GM18499 (cell line): ENCODE results near the gene FAIM2.
"Not testable (repeated sequence)": the region's sequence is repeated elsewhere in the genome, so short reads cannot be mapped to it uniquely, and the experiment has no call there.

Experiments
- ATAC-seq: cut with Tn5 transposase; IDR thresholded peaks from one replicate; pipeline ENCODE4 v1.9.1; 2021; ENCODE audit warnings: moderate number of reproducible peaks; ENCODE audit not compliant: insufficient read depth, unreplicated experiment

The FAIM2 gene

DNA sequence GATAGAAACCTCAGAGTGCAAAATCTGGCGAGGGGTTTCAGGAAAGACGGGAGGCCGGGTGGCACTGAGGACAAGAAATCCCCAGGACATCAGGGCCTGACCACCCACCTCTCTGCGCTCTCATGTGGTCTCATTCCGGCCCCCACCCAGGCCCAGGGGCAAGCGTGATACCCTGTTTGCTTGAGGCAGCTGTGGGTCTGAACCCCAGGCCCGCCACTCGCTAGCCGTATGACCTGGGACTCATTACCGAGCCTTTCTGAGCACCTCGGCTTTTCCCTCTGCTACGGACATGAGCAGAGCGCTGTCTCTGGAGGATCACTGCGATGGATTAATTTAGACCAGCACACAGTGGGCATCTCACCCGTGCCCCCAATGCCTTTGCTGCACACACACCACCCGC, 35.3 kb downstream of the FAIM2 start:
- ATAC-seq, result no peak

DNA sequence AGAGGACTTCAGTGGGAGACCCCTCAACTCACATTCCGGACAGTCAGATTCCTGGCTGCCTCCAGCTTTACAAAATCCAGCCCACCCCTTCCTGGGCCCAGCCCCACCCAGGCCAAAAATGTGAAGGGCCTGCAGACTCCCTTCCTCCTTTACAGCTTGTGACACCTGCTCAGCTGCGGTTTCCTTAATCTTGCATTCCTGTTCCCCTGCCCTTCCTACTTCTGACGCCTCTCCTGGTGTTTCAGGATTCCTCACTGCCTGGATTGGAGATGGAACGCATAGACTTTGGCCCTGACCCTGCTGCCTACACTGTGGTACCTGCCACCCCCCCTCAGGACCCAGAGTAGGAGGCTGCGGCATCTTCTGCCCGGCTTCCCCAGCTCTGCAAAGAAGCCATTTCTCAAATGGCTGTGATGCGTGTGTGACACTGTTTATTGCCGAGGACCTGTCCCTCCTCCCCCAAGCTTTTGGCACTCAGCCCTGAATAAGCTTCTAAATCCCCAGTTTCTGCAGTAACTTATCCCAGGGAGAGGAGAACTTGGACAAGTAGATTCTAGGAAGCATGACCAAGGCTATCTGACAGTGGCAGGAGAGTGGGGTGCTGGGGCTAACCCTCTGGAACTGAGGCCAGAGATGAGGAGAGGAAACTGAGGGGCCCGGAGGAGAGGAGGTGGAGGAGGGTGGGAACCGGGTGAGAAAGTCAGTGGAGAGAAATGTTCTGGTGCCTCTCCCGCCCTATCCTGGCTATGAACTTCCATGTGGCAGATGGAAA, 35.9 kb downstream of the FAIM2 start:
- ATAC-seq, result no peak

DNA sequence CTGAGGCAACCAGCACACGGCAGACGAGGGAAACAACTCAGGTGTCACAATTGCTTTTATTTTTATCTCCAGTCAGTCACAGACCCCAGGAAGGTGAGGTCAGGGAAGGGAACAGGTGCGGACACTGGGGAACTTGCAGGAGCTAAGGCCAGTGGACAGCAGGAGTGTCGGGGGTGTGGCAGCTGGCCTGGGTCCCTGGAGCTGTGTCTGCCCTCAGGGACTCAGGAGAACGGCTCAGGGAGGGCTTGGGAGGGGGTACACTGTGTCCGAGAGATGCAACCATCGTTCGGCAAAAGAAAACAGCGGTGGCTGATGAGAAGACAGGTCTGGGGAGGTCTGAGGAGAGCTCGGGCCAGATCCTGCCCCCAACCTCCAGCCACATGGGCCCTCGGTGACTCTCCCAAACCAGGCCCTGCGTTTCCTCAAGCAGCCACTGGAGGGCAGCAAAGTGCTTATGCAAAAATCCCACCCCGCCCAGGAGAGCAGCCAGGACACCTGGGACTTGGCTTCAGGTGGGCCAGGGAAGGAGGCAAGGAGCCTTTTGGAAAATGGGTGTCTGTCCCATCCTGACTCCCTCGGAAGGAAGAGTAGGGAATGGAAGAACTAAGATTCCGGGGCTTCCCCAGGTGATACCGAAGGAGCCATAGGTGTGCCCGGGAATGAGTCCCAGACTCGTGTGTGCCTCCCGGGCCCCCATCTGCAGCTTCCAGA, 36.7 kb downstream of the FAIM2 start:
- ATAC-seq, result no peak

DNA sequence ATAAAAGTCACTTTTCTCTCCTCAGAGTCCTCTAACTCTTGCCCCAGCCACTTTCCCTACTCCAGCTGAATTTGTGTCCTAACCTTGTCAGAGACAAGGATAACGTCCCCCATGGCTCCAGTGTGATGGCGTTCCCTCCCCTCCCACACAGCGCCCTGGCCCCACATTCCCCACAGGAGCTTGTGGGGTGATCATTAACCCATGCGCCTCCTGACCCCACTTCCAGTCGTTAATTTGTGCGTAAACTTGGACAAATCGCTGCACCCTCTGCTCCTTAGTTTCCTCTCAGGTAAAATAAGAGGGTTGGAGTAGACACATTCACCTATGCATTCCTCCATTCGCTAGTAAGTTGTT, 37.9 kb downstream of the FAIM2 start:
- ATAC-seq, result no peak

DNA sequence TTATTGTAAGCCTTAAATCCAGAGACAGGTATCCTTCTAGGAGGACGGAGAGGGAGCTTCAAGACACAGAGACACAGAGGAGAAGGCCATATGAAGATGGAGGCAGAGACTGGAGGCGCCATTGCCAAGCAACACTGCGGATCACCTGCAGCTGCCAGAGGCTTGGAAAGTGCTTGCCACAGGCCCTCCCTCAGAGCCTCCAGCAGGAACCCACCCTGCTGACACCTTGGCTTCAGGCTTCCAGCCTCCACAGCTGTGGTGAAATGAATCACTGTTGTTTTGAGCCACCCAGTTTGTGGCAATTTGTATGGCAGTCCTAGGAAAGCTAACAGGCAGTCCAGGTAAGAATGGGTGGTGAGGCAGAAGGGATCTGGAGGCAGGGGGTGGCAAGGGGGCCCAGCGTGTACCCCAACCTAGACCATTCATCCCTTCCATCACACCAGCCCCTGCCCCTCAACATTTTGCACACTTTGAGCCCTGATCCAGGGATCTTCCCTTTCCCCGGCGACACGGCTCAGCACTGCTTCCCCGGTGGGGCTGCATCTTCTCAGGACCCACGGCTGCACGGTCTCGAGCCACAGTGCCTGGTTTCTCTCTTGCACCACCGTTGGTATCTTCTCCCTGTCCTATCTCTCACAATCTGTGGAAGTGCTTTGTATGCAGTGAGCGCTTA, 38.5 kb downstream of the FAIM2 start:
- no peak for ATAC-seq

DNA sequence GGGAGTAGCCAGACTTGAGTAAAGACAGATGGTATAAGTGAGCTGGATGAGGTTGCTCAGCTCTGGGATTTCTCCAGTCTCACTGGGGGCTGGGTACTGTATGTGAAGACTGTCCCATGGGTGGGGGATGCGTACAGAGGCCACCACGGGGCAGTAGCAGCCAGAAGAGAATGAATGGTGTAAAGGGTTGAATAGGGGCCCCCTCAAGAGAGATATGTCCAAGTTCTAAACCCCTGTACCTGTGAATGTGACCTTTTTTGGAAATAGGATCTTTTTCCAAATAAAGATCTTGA, 39.0 kb downstream of the FAIM2 start:
- no peak for ATAC-seq

DNA sequence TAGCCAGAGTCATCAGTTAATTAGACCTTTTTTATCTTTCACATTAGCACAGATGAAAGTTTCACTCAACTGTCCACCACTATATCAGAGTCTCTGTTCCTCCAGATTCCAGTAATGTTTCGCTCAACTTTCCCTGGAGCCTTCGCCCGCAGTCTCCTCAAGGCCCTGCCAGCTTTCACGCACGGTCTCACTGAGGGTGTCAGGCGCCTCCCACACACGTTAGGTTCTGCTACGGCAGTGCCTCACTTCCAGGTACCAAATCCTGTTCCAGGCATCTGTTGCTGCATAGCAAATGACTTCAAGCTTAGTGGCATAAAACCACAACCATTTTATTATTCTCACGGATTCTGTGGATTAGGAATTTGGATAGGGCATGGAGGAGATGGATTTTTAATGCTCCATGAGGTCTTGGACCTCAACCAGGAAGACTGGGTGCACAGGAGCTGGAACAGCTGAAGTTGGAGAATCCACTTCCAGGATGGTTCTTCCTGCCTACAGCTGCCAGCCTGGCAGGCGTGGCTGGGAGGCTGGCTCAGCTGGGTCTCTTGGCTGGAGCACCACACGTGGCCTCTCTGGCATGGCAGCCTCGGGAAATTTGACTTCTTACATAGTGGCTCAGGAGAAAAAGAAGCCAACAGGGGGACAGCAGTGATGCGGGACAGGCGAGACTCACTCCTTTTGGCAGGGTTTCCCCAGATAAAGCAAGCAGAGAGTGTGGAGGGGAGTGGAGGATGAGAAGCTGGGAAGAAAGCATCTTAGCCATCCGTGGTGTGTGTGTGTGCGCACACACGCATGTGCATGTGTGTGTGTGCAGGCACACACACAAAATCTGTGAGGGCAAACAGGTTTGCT, 39.5 kb downstream of the FAIM2 start:
- ATAC-seq, result no peak

DNA sequence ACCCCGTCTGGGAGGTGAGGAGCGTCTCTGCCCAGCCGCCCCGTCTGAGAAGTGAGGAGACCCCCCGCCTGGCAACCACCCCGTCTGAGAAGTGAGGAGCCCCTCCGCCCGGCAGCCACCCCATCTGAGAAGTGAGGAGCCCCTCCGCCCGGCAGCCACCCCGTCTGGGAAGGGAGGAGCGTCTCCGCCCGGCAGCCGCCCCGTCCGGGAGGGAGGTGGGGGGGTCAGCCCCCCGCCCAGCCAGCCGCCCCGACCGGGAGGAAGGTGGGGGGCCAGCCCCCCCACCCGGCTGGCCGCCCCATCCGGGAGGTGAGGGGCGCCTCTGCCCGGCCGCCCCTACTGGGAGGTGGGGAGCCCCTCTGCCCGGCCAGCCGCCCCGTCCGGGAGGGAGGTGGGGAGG, 42.8 kb downstream of the FAIM2 start:
- ATAC-seq, result not testable (repeated sequence)

DNA sequence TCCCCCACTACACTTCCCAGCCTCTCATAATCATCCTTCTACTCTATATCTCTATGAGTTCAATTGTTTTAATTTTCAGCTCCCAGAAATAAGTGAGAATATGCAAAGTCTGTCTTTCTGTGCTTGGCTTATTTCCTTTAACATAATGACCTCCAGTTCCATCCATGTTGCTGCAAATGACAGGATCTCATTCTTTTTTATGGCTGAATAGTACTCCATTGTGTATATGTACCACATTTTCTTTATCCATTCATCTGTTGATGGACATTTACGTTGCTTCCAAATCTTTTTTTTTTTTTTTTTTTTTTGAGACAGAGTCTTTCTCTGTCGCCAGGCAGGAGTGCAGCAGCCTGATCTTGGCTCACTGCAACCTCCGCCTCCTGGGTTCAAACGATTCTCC, 47.8 kb downstream of the FAIM2 start:
- not testable (repeated sequence) for ATAC-seq

DNA sequence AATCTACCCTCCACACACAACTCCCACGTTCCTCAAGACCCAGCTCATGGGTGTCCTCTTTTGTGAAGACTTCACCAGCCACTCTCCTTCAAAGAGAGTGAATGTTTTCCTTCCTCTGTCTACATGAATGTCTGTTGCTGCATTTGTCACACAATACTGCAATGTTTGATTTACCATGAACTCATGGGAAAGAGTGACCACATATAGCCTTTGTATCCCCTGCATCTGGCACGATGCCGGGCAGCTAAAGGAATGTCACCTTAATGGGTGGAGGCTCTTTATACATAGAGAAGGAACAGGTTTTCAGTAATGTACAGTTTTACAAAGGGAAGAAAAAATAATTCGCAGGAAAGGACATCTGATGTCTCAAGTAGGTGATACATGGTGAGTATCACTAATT, 48.7 kb downstream of the FAIM2 start:
- no peak for ATAC-seq

DNA sequence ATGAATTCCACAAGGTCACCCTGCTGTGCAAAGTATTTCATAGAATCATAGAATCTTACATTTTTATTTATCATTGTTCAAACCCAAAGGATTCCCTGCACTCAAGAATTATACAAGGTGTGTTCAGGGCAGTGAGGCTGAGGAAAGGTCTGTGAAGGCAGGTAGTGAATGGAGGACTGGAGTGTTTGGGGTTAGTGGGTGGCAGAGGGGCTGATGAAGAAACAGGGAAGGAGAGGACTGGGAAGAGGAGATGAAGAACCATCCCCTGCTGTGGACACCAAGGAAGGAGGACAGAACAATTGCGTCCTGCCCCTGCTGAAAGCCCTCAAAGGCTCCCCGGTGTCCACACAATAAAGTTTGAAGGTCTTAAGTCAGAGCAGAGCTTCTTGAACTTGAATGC, 50.0 kb downstream of the FAIM2 start:
- ATAC-seq, result no peak

DNA sequence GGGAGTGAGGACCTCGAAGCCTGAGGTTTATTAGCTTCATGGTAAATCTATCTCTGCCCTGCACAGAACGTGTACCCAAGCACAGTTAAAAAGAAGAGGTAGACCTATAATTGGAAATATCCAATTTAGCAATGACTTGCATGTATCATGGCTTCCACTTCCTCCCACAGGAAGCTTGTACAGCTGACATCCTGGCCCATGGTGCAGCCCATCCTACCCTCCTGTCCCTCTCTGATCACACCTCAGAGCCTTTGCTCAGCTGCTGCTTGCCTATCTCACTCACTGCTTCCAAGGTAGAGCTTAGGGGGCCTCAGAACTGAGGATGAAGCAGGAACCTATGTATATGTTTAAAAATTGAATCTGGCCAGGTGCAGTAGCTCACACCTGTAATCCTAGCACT, 56.5 kb downstream of the FAIM2 start:
- ATAC-seq, result no peak

DNA sequence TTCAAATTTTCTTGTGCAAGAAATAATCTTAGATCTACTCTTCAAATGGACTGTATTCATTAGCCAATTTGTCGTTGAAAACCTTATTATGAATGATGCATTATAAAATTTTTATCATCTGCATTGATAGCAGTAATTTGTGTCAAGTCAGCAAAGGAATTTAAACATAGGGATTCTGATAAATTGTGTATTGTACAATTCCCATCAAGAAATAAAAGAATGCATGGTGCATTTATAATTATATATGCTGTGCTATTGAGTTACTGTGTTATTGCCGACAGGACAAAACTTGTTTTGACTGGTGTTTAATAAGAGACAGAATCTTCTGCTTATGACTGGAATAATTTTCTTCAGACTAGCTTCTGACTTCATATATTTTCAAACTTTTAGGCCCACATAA, 57.7 kb downstream of the FAIM2 start:
- ATAC-seq, result no peak

DNA sequence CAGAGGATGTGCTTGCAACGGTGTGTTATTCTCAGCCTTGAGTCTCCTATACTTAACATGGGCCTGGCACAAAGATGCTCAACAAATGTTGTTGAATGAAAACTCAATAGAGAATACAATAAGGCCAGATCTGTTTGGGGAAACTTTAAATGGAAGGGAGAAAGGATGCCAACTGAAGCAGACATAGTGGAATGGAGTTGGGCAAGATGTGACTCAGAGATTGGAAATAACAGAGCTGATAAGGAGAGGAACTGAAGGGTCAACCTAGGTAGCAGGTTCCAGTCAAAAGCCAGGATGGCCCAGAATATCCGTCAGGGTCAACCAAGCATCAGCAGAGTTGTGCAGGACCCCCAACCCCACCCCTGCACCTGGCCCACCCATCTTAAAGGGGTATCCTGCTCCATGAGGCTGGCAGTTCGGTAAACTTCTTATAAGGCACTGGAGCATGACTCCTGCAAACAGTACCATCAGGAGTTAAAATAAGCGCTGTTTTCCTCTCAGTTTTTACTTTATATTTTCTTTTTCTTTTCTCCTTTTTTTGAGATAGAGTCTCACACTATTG, 59.7 kb downstream of the FAIM2 start:
- ATAC-seq, result no peak

DNA sequence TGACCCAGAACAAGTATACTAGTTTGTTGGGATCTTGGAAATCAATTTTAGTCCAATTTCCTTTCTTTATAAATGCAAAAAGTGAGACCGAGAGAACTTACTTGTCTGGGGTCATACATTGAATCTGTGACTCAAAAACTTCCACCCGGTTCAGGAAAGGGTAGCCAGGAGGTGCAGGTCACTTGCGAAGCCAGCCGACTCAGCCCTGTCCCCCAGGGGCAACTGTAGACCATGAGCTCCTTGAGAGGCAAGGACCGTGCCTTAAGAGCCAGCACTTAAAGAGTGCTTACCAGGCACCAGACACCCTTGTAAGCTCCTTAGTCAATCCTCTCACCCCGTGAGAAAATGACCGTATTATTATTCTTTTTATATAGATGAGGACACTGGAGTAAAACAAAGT, 60.3 kb downstream of the FAIM2 start:
- no peak for ATAC-seq

DNA sequence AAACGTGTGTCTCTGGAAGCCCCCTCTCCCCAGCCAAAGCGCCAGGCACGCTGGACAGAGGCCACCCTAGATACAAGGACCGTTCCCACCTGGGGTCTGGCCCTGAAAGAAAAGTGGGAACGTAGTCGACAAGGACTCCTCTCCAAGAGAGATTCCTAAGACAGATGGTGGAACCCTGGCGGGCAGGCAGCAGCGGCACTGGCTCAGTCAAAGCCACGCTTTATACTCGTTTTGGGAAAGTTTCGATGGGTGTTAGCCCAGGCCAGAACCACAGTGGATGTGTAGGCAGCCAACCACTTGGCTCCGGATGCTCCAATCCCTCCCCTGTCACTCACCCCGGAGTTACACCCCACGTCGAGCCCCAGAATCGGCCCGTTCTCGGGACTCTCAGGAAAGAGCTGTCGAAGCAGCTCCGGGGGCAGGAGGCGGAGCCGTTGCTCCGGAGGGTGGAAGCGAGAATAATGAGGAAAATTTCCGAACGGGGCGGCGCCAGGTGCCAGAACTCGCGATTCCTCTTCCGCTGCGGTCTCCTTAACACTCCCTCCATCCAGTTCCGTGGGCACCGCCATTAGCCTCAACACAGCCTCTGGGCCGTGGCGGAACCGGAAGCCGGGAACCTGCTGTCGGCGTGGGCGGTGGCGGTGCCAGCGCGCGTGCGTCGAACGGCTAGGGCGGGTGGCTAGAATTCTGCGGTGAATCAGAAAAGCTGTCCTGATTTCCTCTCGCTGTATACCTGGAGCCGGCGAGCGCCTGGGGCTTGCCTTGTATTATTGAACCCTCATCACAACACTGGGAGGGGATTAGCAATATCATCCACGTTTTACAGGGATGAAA, 61.0 kb downstream of the FAIM2 start, which contains the start of gene BCDIN3D:
BCDIN3D (minus strand) TSS at position 588 of the 834 bp plus-strand sequence; CDS start at position 569, 19 bp downstream.
- peak; percentile 34 for ATAC-seq

DNA sequence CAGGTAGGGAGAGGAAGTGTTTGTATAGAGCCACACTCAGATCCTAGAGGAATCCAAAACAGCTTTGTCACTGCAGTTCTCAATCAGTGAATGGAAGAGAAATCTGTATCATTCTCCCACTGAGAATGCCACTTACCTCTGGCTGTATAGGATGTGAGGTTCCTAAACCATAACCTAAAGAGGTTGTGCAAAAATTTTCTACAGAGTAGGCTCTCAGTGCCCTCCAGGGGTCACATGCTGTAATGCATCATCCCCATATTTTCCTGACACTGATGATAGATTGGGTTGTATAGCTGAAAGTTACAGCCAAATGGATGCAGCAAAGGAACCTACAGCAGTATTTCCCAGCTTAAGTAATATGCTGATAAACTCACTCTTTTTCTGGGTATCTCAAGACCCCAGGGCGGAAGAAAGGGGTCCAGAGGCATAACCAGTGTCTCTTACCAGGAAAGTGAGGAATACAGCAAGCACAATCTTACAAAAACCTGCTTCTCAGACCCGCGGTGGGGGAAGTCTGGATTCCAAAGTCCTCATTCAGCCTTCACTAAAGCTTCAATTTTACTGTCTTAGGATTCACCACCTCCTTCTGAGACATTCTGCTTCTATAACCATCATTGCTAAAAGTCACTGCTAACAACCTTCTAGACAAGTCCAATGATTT, 64.6 kb downstream of the FAIM2 start:
- ATAC-seq, result no peak

DNA sequence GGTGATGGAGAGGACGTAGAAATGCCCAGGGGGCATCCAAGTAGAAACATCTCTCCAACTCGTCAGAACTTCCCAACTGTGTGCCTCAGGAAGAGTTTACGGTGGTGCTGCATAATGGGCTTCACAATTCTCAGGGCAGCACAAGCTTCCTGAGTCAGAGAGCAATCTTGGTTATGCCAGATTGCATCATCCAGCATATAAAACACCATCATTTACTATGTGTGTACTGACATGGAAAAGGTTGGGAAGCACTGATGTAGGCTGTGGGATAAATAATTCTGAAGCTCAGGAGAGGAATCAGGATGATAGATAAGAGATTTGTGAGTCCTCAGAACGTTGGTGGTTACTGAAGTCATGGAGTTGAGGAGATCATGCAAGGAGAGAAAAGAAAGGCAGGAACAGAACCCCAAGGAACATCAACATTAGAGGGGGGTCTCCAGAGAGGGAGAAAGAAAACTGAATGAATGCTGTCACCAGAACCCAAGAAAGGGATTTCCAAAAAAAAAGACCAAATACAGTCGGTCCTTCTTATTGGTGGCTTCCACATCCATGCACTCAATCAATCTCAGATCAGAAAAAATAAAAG, 70.8 kb downstream of the FAIM2 start:
- ATAC-seq, result no peak

DNA sequence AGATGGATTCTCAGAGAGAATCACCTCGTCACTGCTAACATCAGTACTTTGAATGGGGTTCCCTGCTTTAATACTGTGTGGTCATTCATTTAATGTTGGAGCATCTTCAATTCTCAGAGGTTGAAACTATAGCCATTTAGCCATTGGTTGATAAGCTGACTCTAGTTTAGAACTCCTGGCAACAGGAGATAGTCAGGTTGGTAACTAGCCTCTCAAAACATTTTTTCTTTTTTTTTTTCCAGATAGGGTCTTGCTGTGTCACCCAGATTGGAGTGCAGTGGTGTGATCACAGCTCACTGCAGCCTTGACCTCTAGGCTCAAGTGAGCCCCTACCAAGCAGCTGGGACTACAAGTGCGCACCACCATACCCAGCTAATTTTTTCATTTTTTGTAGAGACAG, 72.0 kb downstream of the FAIM2 start:
- no peak for ATAC-seq
